HepG2 (cell line): Measurements from ENCODE around the gene ATP2B3. TPM values are rescaled to one million over a fixed set of nuclear protein-coding genes. Genes with fewer than 3 reads are reported as not detected.
A peak's percentile ranks its signal among the peaks of the same experiment; 100 is the strongest.

ENCODE experiments used
- ARNT ChIP-seq: fragments of 450-650 bp; IDR thresholded peaks from 2 replicates; pipeline ENCODE4 v1.6.1; 2017
- GABPA ChIP-seq, 2 experiments: IDR thresholded peaks; 2 replicates each; pipeline ENCODE4 v1.6.1; 2011 to 2016; ENCODE audit warnings: low read depth in 2 of 2, low read length in 1 of 2, missing biosample characterization in 1 of 2, missing genetic modification characterization in 1 of 2
- RFX5 ChIP-seq: IDR thresholded peaks from 2 replicates; pipeline ENCODE4 v1.6.1; 2011; ENCODE audit warnings: low read depth, low read length, improper control_type of control experiment
- RORA ChIP-seq: sonication (generic); formaldehyde crosslinking; IDR thresholded peaks from 2 replicates; pipeline ENCODE4 v1.5.0; 2020; ENCODE audit warnings: mild to moderate bottlenecking, missing genetic modification reagents, moderate library complexity
- SP1 ChIP-seq, 2 experiments: fragments of 450-650 bp in 1 of 2; sonication (generic) in 1 of 2; formaldehyde crosslinking in 1 of 2; IDR thresholded peaks; 2 replicates each; pipeline versions ENCODE4 v1.4.0 to v1.6.1; 2016 to 2020; ENCODE audit warnings: missing genetic modification reagents in 1 of 2
- YEATS4 ChIP-seq: sonication (generic); formaldehyde crosslinking; IDR thresholded peaks from 2 replicates; pipeline ENCODE4 v1.4.0; 2020; ENCODE audit warnings: missing genetic modification reagents, borderline replicate concordance
- ZBTB1 ChIP-seq: sonication (generic); formaldehyde crosslinking; IDR thresholded peaks from 2 replicates; pipeline ENCODE4 v1.4.0; 2020; ENCODE audit warnings: missing genetic modification reagents, borderline replicate concordance
- ZNF124 ChIP-seq: sonication (generic); formaldehyde crosslinking; IDR thresholded peaks from 2 replicates; pipeline ENCODE4 v1.4.0; 2020; ENCODE audit warnings: missing genetic modification reagents
- ZNF580 ChIP-seq: IDR thresholded peaks from 2 replicates; pipeline ENCODE4 v1.6.1; 2016; ENCODE audit warnings: low read depth, borderline replicate concordance
- ZNF609 ChIP-seq: sonication (generic); formaldehyde crosslinking; IDR thresholded peaks from 2 replicates; pipeline ENCODE4 v1.4.0; 2020; ENCODE audit warnings: mild to moderate bottlenecking, missing genetic modification reagents, borderline replicate concordance
- ZNF672 ChIP-seq: sonication (generic); formaldehyde crosslinking; IDR thresholded peaks from 2 replicates; pipeline ENCODE4 v1.8.1; 2022; ENCODE audit warnings: missing genetic modification reagents
- polyA plus RNA-seq, 8 experiments: library from polyadenylated mRNA; depleted of rRNA in 3 of 8; stranded (reverse) in 7 of 8; unstranded in 1 of 8; fragments of >200 nt; fragmentation: Illumina TruSeq in 4 of 8; extraction: Trizol in 4 of 8; gene quantifications; 2 replicates each; pipeline versions ENCODE4 v1.2.1 to v1.2.3, GENCODE V29; 2011 to 2016; ENCODE audit warnings: low read depth in 4 of 8, missing spikeins in 1 of 8, mixed read lengths in 1 of 8; ENCODE audit not compliant: insufficient read depth in 1 of 8
- total RNA-seq, 5 experiments: library from RNA; depleted of rRNA; stranded (reverse); fragments of >200 nt; fragmentation: Illumina TruSeq; extraction: Trizol; gene quantifications; 2 replicates each; pipeline ENCODE4 v1.2.3, GENCODE V29; 2016; ENCODE audit warnings: low read depth in 1 of 5
- TF ChIP-seq, protein P1 (sequence below): sonication (generic); formaldehyde crosslinking; IDR thresholded peaks from 2 replicates; pipeline ENCODE4 v1.4.0; 2020; ENCODE audit warnings: missing genetic modification reagents, borderline replicate concordance
- TF ChIP-seq, protein P2 (sequence below): sonication (generic); formaldehyde crosslinking; IDR thresholded peaks from 2 replicates; pipeline ENCODE4 v1.4.0; 2020; ENCODE audit warnings: missing genetic modification reagents
- TF ChIP-seq, protein P3 (sequence below): sonication (generic); formaldehyde crosslinking; IDR thresholded peaks from 2 replicates; pipeline ENCODE4 v1.5.1; 2020; ENCODE audit warnings: mild to moderate bottlenecking, missing genetic modification reagents, moderate library complexity

ATP2B3 gene
- total and polyA plus RNA-seq, 2 of the 13 experiments (the other 11 are each of a cell fraction or from before 2014, with no cell fraction given) = not detected

DNA sequence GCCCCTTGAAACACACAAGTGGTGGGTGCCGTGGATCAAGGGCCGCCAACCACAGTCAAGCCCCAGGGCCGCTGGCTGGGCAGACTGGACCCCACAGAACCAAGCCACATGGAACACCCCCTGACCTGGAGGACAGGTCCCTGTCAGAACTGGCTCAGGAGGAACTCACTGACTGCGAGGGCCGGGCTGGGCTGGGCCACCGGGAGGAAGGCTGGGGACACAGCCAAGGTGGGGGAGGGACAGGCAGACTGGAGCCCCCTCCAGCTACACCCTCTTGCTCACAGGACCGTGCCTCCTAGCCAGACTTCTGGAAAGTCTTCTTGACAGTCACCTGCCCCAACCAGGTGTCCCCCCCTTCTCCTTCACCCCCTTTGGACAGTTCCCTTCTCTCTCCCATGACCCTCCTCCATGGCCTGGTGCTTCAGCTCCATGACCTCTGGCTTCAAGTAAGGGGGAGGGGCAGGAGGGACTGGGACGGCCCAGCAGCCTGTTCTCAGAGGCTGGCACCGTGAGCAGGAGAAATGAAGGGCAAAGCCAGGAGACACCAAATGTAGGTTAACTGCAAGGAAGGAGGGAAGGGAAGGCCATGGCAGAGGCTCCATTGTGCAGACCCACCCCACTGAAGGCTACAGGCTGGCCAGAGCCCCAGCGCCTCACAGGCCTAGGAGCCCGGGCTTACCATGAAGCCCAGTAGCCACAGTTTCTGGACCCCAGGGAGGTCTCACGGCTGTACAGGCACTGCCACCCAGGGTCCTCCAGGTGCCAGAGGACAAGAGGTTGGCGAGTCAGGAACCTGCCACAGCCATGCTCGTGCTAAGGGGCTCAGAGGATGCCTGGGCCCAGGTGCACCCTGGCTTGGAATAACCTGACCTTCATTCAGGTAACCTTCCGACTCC lies 107.0 kb downstream of the ATP2B3 start (continued):
- TF ChIP-seq, protein P1, sequence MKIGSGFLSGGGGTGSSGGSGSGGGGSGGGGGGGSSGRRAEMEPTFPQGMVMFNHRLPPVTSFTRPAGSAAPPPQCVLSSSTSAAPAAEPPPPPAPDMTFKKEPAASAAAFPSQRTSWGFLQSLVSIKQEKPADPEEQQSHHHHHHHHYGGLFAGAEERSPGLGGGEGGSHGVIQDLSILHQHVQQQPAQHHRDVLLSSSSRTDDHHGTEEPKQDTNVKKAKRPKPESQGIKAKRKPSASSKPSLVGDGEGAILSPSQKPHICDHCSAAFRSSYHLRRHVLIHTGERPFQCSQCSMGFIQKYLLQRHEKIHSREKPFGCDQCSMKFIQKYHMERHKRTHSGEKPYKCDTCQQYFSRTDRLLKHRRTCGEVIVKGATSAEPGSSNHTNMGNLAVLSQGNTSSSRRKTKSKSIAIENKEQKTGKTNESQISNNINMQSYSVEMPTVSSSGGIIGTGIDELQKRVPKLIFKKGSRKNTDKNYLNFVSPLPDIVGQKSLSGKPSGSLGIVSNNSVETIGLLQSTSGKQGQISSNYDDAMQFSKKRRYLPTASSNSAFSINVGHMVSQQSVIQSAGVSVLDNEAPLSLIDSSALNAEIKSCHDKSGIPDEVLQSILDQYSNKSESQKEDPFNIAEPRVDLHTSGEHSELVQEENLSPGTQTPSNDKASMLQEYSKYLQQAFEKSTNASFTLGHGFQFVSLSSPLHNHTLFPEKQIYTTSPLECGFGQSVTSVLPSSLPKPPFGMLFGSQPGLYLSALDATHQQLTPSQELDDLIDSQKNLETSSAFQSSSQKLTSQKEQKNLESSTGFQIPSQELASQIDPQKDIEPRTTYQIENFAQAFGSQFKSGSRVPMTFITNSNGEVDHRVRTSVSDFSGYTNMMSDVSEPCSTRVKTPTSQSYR (CRISPR knock-in tag) = peak; percentile 86
- TF ChIP-seq ZBTB1 (CRISPR knock-in tag) (no peak), ARNT (no peak), ZNF609 (CRISPR knock-in tag) (peak; percentile 43; the same call in 1 of the 2 replicates), YEATS4 (CRISPR knock-in tag) (no peak), SP1 (IDR thresholded peaks at IDR 0.05) (no peak), SP1 (CRISPR knock-in tag; IDR thresholded peaks at IDR 0.05) (no peak), ZNF672 (CRISPR knock-in tag) (no peak), RFX5 (no peak), ZNF580 (0 out of 2 replicates have a peak, but pooled peaks have one; percentile 22), GABPA (IDR thresholded peaks at IDR 0.05; ENCODE audit: low read depth, low read length) (no peak), GABPA (CRISPR knock-in tag; IDR thresholded peaks at IDR 0.05; ENCODE audit: low read depth) (no peak), ZNF124 (CRISPR knock-in tag) (no peak), RORA (no peak)
- TF ChIP-seq, protein P2, sequence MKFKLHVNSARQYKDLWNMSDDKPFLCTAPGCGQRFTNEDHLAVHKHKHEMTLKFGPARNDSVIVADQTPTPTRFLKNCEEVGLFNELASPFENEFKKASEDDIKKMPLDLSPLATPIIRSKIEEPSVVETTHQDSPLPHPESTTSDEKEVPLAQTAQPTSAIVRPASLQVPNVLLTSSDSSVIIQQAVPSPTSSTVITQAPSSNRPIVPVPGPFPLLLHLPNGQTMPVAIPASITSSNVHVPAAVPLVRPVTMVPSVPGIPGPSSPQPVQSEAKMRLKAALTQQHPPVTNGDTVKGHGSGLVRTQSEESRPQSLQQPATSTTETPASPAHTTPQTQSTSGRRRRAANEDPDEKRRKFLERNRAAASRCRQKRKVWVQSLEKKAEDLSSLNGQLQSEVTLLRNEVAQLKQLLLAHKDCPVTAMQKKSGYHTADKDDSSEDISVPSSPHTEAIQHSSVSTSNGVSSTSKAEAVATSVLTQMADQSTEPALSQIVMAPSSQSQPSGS = no peak
- TF ChIP-seq, protein P3, sequence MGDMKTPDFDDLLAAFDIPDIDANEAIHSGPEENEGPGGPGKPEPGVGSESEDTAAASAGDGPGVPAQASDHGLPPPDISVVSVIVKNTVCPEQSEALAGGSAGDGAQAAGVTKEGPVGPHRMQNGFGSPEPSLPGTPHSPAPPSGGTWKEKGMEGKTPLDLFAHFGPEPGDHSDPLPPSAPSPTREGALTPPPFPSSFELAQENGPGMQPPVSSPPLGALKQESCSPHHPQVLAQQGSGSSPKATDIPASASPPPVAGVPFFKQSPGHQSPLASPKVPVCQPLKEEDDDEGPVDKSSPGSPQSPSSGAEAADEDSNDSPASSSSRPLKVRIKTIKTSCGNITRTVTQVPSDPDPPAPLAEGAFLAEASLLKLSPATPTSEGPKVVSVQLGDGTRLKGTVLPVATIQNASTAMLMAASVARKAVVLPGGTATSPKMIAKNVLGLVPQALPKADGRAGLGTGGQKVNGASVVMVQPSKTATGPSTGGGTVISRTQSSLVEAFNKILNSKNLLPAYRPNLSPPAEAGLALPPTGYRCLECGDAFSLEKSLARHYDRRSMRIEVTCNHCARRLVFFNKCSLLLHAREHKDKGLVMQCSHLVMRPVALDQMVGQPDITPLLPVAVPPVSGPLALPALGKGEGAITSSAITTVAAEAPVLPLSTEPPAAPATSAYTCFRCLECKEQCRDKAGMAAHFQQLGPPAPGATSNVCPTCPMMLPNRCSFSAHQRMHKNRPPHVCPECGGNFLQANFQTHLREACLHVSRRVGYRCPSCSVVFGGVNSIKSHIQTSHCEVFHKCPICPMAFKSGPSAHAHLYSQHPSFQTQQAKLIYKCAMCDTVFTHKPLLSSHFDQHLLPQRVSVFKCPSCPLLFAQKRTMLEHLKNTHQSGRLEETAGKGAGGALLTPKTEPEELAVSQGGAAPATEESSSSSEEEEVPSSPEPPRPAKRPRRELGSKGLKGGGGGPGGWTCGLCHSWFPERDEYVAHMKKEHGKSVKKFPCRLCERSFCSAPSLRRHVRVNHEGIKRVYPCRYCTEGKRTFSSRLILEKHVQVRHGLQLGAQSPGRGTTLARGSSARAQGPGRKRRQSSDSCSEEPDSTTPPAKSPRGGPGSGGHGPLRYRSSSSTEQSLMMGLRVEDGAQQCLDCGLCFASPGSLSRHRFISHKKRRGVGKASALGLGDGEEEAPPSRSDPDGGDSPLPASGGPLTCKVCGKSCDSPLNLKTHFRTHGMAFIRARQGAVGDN (CRISPR knock-in tag) = peak; percentile 78
